WTC11 (cell line): Measurements from ENCODE around the gene MYBPH. TPM values are rescaled to one million over a fixed set of nuclear protein-coding genes. Genes with fewer than 3 reads are reported as not detected.

ENCODE experiments used
- ATAC-seq: fragments of 200-7000 bp; cut with Tn5 transposase; 2 replicates; pipeline ENCODE4 v1.10.0; 2021; ENCODE audit warnings: mild to moderate bottlenecking, moderate library complexity
- CTCF ChIA-PET: fragments of 300-600 bp; sonication (Branson Sonifier 250); formaldehyde crosslinking; loops from one replicate; lab custom pipeline; 2021; ENCODE audit warnings: antibody characterized with exemption; lab: Charles Lee
- POLR2A ChIA-PET: fragments of 350-600 bp; sonication (Branson Sonifier 250); formaldehyde crosslinking; loops from one replicate; lab custom pipeline; 2021; ENCODE audit warnings: antibody characterized with exemption; lab: Charles Lee
- DNase-seq: peaks from one replicate; pipeline ENCODE4 v3.0.0; 2021; ENCODE audit warnings: low spot score
- H3K27ac Mint-ChIP-seq: 2 replicates; pipeline ENCODE4 v1.8.0; 2021; ENCODE audit warnings: mixed read lengths
- H3K27me3 Mint-ChIP-seq: 2 replicates; pipeline ENCODE4 v1.8.0; 2021; ENCODE audit warnings: low read depth, mild to moderate bottlenecking, moderate library complexity, mixed read lengths
- H3K36me3 Mint-ChIP-seq: 2 replicates; pipeline ENCODE4 v1.8.0; 2021; ENCODE audit warnings: mixed read lengths
- H3K4me1 Mint-ChIP-seq: 2 replicates; pipeline ENCODE4 v1.8.0; 2022; ENCODE audit warnings: mixed read lengths
- H3K4me3 Mint-ChIP-seq: 2 replicates; pipeline ENCODE4 v1.8.0; 2021; ENCODE audit warnings: mild to moderate bottlenecking, moderate library complexity, mixed read lengths
- H3K9me3 Mint-ChIP-seq: 2 replicates; pipeline ENCODE4 v1.8.0; 2021; ENCODE audit warnings: mixed read lengths
- CBFB ChIP-seq: sonication (generic); formaldehyde crosslinking; IDR thresholded peaks from 2 replicates; pipeline ENCODE4 v1.8.1; 2022; ENCODE audit warnings: mild to moderate bottlenecking, low read depth, missing genetic modification reagents
- ELF4 ChIP-seq: sonication (generic); formaldehyde crosslinking; IDR thresholded peaks from 2 replicates; pipeline ENCODE4 v1.8.1; 2022; ENCODE audit warnings: low read depth, mild to moderate bottlenecking, moderate library complexity, missing genetic modification reagents
- EMX1 ChIP-seq: fragments of 250-450 bp; sonication (Bioruptor Pico); IDR thresholded peaks from 2 replicates; pipeline ENCODE4 v1.8.0; 2021; ENCODE audit warnings: mild to moderate bottlenecking
- ESRRA ChIP-seq: sonication (generic); formaldehyde crosslinking; IDR thresholded peaks from 2 replicates; pipeline ENCODE4 v1.8.1; 2022; ENCODE audit warnings: mild to moderate bottlenecking, missing genetic modification reagents, borderline replicate concordance
- FOXJ3 ChIP-seq: sonication (generic); formaldehyde crosslinking; IDR thresholded peaks from 2 replicates; pipeline ENCODE4 v1.9.0; 2021; ENCODE audit warnings: missing genetic modification reagents, mild to moderate bottlenecking, borderline replicate concordance
- IRF2 ChIP-seq: sonication (generic); formaldehyde crosslinking; IDR thresholded peaks from 2 replicates; pipeline ENCODE4 v1.8.0; 2022; ENCODE audit warnings: low read depth, missing genetic modification reagents, borderline replicate concordance
- KAT7 ChIP-seq: sonication (generic); formaldehyde crosslinking; IDR thresholded peaks from 2 replicates; pipeline ENCODE4 v1.8.1; 2023; ENCODE audit warnings: missing genetic modification reagents, mild to moderate bottlenecking, borderline replicate concordance
- NFATC4 ChIP-seq: fragments of 250-450 bp; sonication (Bioruptor Pico); IDR thresholded peaks from 2 replicates; pipeline ENCODE4 v1.9.0; 2021; ENCODE audit warnings: mild to moderate bottlenecking
- NR1H2 ChIP-seq: sonication (generic); formaldehyde crosslinking; IDR thresholded peaks from 2 replicates; pipeline ENCODE4 v1.9.0; 2021; ENCODE audit warnings: mild to moderate bottlenecking, moderate library complexity, missing genetic modification reagents
- NR2C2 ChIP-seq: sonication (generic); formaldehyde crosslinking; IDR thresholded peaks from 2 replicates; pipeline ENCODE4 v1.8.0; 2022; ENCODE audit warnings: mild to moderate bottlenecking, missing genetic modification reagents
- NR3C1 ChIP-seq: sonication (generic); formaldehyde crosslinking; conservative IDR thresholded peaks from 2 replicates; pipeline ENCODE4 v1.8.1; 2023; ENCODE audit warnings: low read depth, mild to moderate bottlenecking, missing genetic modification reagents
- SOX15 ChIP-seq: fragments of 250-450 bp; sonication (Bioruptor Pico); IDR thresholded peaks from 2 replicates; pipeline ENCODE4 v1.9.0; 2021; ENCODE audit warnings: mild to moderate bottlenecking
- ZNF138 ChIP-seq: sonication (generic); formaldehyde crosslinking; conservative IDR thresholded peaks from 2 replicates; pipeline ENCODE4 v1.8.1; 2022; ENCODE audit warnings: mild to moderate bottlenecking, moderate library complexity, missing genetic modification reagents
- ZNF219 ChIP-seq: sonication (generic); formaldehyde crosslinking; IDR thresholded peaks from 2 replicates; pipeline ENCODE4 v1.8.0; 2023; ENCODE audit warnings: missing genetic modification reagents, mild to moderate bottlenecking, borderline replicate concordance
- ZNF232 ChIP-seq: sonication (generic); formaldehyde crosslinking; IDR thresholded peaks from 2 replicates; pipeline ENCODE4 v1.8.0; 2022; ENCODE audit warnings: mild to moderate bottlenecking, missing genetic modification reagents
- ZNF317 ChIP-seq: sonication (generic); formaldehyde crosslinking; IDR thresholded peaks from 2 replicates; pipeline ENCODE4 v1.8.1; 2023; ENCODE audit warnings: low read depth, mild to moderate bottlenecking, moderate library complexity, missing genetic modification reagents, borderline replicate concordance
- total RNA-seq: library from RNA; stranded (reverse); gene quantifications from 3 replicates; pipeline ENCODE4 v1.2.3, GENCODE V29; 2021
- TF ChIP-seq, protein P1 (sequence below): sonication (generic); formaldehyde crosslinking; IDR thresholded peaks from 2 replicates; pipeline ENCODE4 v1.8.0; 2023; ENCODE audit warnings: missing genetic modification reagents
- TF ChIP-seq, protein P2 (sequence below): fragments of 250-450 bp; sonication (Bioruptor Pico); IDR thresholded peaks from 2 replicates; pipeline ENCODE4 v2.1.2; 2022; ENCODE audit warnings: mild to moderate bottlenecking, moderate library complexity
- TF ChIP-seq, protein P3 (sequence below): sonication (generic); formaldehyde crosslinking; IDR thresholded peaks from 2 replicates; pipeline ENCODE4 v1.8.0; 2022; ENCODE audit warnings: mild to moderate bottlenecking, missing genetic modification reagents
- TF ChIP-seq, protein P4 (sequence below): fragments of 250-450 bp; sonication (Bioruptor Pico); IDR thresholded peaks from 2 replicates; pipeline ENCODE4 v1.9.0; 2021; ENCODE audit warnings: moderate library complexity, mild to moderate bottlenecking, inconsistent platforms, borderline replicate concordance
- TF ChIP-seq, protein P5 (sequence below): sonication (generic); formaldehyde crosslinking; IDR thresholded peaks from 2 replicates; pipeline ENCODE4 v1.8.0; 2022; ENCODE audit warnings: mild to moderate bottlenecking, missing genetic modification reagents
- TF ChIP-seq, protein P6 (sequence below): fragments of 250-450 bp; sonication (Bioruptor Pico); IDR thresholded peaks from 2 replicates; pipeline ENCODE4 v1.8.0; 2021; ENCODE audit warnings: mild to moderate bottlenecking
- TF ChIP-seq, protein P7 (sequence below): sonication (generic); formaldehyde crosslinking; IDR thresholded peaks from 2 replicates; pipeline ENCODE4 v1.8.1; 2023; ENCODE audit warnings: mild to moderate bottlenecking, moderate library complexity, missing genetic modification reagents

MYBPH gene
- total RNA-seq, 1 experiment from 2014 or later = not detected

DNA sequence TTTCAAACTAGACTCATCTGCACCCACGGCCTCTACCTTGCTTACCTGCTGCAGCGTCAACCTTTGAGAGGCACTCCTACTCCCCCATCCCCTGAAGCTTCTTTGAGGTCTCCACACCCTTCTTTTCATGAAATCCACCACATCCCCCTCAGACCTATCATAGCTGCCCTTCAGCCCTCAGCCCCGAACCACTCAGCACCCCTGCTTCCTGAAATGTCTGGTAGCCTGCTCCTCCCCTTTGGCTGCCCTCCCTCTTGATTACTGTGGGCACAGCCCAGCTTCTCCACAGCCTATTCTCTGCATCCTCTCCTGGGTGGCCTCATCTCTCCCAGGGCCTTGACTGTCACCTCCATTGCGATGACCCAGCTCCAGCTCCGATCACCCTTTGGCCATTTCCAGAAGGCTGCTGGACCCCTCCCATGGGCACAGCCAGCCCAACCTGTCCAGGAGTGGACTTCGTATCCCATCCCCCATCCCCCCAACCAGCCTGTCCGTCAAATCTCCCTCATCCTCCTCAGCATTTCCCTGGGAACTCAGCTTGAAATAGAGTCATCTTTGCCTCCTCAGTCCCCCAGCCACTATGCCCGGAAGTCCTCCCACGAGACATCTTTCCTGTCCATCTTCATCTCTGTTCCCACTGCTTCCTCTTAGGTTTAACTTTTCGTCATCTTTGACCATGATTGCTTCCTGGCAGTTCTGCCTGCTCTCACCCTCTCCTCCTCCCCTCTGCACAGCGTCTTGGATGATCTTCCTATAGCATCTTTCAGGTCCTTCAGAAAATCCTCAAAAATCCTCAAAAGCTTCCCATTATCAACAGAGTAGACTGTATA, 54.2 kb downstream of the MYBPH start:
- Mint-ChIP-seq H3K27ac (no peak overlapping the region), H3K9me3 (no peaks in the 10 kb centered on the region), H3K4me3 (no peak overlapping the region), H3K27me3 (peaks cover 18% of the 10 kb centered on the region), H3K36me3 (no peaks in the 10 kb centered on the region)
- CTCF ChIA-PET = interaction anchor here (1.3 to 4.9 kb wide), 9 partner anchors 30 to 147 kb away, joined by 3 to 146 read pairs (median 11); no protein-coding TSS in a partner anchor
- DNase-seq (no peak), ATAC-seq (no peak)
- TF ChIP-seq ZNF138 (CRISPR knock-in tag) (no peak), EMX1 (no peak), CBFB (CRISPR knock-in tag) (no peak), IRF2 (CRISPR knock-in tag) (no peak), SOX15 (CRISPR knock-in tag) (no peak), ZNF317 (CRISPR knock-in tag) (no peak), ZNF219 (no peak), ESRRA (CRISPR knock-in tag) (no peak), NR1H2 (no peak), NR2C2 (CRISPR knock-in tag) (no peak)
- TF ChIP-seq, protein P1, sequence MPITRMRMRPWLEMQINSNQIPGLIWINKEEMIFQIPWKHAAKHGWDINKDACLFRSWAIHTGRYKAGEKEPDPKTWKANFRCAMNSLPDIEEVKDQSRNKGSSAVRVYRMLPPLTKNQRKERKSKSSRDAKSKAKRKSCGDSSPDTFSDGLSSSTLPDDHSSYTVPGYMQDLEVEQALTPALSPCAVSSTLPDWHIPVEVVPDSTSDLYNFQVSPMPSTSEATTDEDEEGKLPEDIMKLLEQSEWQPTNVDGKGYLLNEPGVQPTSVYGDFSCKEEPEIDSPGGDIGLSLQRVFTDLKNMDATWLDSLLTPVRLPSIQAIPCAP (CRISPR knock-in tag) = no peak
- TF ChIP-seq, protein P2, sequence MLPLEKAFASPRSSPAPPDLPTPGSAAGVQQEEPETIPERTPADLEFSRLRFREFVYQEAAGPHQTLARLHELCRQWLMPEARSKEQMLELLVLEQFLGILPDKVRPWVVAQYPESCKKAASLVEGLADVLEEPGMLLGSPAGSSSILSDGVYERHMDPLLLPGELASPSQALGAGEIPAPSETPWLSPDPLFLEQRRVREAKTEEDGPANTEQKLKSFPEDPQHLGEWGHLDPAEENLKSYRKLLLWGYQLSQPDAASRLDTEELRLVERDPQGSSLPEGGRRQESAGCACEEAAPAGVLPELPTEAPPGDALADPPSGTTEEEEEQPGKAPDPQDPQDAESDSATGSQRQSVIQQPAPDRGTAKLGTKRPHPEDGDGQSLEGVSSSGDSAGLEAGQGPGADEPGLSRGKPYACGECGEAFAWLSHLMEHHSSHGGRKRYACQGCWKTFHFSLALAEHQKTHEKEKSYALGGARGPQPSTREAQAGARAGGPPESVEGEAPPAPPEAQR (CRISPR knock-in tag) = no peak
- TF ChIP-seq, protein P3, sequence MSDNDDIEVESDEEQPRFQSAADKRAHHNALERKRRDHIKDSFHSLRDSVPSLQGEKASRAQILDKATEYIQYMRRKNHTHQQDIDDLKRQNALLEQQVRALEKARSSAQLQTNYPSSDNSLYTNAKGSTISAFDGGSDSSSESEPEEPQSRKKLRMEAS (CRISPR knock-in tag) = no peak
- TF ChIP-seq, all 79 proteins: peak for 0
- peaks cover 13% of the 10 kb centered on the region for H3K4me1 Mint-ChIP-seq
- POLR2A ChIA-PET = no interaction called here

DNA sequence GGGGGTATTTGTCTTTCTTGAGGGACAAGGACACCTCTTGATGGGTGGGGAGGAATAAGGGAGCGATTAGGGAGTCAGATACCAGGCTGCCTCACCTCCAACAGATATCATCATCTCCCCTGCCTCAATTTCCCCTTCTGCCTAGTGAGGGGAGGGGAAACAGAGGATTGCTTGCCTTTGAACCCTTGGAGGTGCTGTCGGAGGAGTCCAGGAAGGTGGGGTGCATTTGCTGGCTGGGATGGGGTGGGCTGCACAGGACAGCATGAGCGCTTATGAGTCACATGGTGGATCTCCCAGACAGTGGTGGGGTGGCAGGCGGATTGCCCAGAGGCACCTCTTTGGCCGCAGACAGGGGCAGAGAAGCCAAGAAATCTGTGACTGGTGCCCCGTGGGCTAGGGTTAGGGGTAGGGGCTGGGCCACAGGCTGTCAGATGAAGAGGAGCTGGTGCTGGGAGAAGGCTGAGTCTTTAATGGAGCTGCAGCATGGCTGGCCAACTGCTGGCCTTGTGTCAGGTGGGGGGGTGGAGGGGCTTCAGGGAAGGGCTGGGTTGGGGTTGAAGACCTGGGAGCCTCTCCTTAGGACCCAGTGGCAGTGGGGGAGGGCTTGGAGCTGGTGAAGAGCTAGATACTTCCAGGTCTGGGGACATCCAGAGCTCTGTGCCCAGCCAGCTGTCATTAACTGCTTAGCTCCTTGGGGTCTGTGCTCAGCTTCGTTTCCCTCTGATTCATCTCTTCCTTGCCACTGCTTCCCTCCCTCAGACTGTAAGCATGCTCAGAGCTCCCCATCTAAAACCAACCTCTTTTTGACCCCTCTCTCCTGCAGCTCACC, 55.1 kb downstream of the MYBPH start:
- no peaks in the 10 kb centered on the region for H3K9me3 Mint-ChIP-seq
- CTCF ChIA-PET = interaction anchor here (1.3 to 4.9 kb wide), 8 partner anchors 31 to 148 kb away, joined by 3 to 146 read pairs (median 10); no protein-coding TSS in a partner anchor
- no peak overlapping the region for H3K27ac Mint-ChIP-seq
- TF ChIP-seq FOXJ3 (CRISPR knock-in tag) (no peak), NFATC4 (CRISPR knock-in tag) (no peak), NR3C1 (CRISPR knock-in tag) (no peak), KAT7 (CRISPR knock-in tag) (no peak), NR1H2 (no peak), ZNF232 (no peak), ELF4 (CRISPR knock-in tag) (no peak)
- TF ChIP-seq, protein P4, sequence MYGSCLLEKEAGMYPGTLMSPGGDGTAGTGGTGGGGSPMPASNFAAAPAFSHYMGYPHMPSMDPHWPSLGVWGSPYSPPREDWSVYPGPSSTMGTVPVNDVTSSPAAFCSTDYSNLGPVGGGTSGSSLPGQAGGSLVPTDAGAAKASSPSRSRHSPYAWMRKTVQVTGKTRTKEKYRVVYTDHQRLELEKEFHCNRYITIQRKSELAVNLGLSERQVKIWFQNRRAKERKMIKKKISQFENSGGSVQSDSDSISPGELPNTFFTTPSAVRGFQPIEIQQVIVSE (CRISPR knock-in tag) = no peak
- TF ChIP-seq, protein P5, sequence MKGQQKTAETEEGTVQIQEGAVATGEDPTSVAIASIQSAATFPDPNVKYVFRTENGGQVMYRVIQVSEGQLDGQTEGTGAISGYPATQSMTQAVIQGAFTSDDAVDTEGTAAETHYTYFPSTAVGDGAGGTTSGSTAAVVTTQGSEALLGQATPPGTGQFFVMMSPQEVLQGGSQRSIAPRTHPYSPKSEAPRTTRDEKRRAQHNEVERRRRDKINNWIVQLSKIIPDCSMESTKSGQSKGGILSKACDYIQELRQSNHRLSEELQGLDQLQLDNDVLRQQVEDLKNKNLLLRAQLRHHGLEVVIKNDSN = no peak
- TF ChIP-seq, protein P6, sequence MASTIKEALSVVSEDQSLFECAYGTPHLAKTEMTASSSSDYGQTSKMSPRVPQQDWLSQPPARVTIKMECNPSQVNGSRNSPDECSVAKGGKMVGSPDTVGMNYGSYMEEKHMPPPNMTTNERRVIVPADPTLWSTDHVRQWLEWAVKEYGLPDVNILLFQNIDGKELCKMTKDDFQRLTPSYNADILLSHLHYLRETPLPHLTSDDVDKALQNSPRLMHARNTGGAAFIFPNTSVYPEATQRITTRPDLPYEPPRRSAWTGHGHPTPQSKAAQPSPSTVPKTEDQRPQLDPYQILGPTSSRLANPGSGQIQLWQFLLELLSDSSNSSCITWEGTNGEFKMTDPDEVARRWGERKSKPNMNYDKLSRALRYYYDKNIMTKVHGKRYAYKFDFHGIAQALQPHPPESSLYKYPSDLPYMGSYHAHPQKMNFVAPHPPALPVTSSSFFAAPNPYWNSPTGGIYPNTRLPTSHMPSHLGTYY (CRISPR knock-in tag) = no peak
- TF ChIP-seq, protein P7, sequence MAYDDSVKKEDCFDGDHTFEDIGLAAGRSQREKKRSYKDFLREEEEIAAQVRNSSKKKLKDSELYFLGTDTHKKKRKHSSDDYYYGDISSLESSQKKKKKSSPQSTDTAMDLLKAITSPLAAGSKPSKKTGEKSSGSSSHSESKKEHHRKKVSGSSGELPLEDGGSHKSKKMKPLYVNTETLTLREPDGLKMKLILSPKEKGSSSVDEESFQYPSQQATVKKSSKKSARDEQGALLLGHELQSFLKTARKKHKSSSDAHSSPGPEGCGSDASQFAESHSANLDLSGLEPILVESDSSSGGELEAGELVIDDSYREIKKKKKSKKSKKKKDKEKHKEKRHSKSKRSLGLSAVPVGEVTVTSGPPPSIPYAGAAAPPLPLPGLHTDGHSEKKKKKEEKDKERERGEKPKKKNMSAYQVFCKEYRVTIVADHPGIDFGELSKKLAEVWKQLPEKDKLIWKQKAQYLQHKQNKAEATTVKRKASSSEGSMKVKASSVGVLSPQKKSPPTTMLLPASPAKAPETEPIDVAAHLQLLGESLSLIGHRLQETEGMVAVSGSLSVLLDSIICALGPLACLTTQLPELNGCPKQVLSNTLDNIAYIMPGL (CRISPR knock-in tag) = no peak
- peaks cover 5% of the 10 kb centered on the region for H3K4me1 Mint-ChIP-seq
- H3K36me3 Mint-ChIP-seq = no peaks in the 10 kb centered on the region
- DNase-seq (no peak), ATAC-seq (no peak)
- POLR2A ChIA-PET = no interaction called here
- H3K4me3 Mint-ChIP-seq = no peak overlapping the region
- H3K27me3 Mint-ChIP-seq = peaks cover 17% of the 10 kb centered on the region
